GM12875 (cell line): ENCODE measurements around the gene MS4A18.

Experiments
- H3K4me3 ChIP-seq: one replicate; pipeline ENCODE4 v1.5.1; 2011; ENCODE audit warnings: low read depth, low read length, control low read depth
- TF ChIP-seq, protein P1 (sequence below): IDR thresholded peaks from 2 replicates; pipeline ENCODE4 v1.5.1; 2011; ENCODE audit warnings: low read depth, mild to moderate bottlenecking, control low read depth, inconsistent platforms, low read length, moderate library complexity, borderline replicate concordance; ENCODE audit not compliant: insufficient read depth

The MS4A18 gene

GRCh38 chr11:60774726-60775125 lies 50.2 kb downstream of the MS4A18 start:
- no peak overlapping the region for H3K4me3 ChIP-seq
- TF ChIP-seq, protein P1, sequence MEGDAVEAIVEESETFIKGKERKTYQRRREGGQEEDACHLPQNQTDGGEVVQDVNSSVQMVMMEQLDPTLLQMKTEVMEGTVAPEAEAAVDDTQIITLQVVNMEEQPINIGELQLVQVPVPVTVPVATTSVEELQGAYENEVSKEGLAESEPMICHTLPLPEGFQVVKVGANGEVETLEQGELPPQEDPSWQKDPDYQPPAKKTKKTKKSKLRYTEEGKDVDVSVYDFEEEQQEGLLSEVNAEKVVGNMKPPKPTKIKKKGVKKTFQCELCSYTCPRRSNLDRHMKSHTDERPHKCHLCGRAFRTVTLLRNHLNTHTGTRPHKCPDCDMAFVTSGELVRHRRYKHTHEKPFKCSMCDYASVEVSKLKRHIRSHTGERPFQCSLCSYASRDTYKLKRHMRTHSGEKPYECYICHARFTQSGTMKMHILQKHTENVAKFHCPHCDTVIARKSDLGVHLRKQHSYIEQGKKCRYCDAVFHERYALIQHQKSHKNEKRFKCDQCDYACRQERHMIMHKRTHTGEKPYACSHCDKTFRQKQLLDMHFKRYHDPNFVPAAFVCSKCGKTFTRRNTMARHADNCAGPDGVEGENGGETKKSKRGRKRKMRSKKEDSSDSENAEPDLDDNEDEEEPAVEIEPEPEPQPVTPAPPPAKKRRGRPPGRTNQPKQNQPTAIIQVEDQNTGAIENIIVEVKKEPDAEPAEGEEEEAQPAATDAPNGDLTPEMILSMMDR = no peak

DNA sequence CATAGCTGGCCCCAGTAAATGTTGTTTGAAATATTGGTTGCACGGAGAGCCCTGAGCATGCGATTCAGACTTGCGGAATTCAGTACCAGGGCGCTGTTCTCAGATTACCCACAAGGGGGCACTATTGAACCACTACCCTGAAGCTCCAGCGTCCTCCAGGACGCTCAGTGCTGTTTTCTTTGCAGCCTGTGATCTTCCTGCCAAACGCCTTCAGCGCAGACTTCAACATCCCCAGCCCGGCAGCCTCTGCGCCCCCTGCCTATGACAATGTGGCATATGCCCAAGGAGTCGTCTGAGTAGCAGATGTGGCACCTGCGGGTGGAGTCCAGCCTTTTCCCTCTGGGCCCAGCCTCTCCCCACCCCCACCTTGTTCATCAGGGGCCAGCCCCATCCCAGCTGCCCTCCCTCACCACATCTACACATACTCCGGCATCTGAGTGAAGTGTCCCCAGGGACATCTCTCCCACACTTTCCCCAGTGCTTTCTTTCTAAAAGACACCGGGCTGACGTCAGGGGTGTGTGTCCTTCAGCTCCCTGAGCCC lies 51.0 kb downstream of the MS4A18 start:
- H3K4me3 ChIP-seq = no peak overlapping the region
- TF ChIP-seq, protein P1 = peak; percentile 86

GRCh38 chr11:60776167-60776566 lies 51.6 kb downstream of the MS4A18 start:
- TF ChIP-seq, protein P1 = no peak
- H3K4me3 ChIP-seq = no peak overlapping the region

- H3K4me3 ChIP-seq = no peak overlapping the region
- TF ChIP-seq, protein P1 = no peak
Measured at GRCh38 chr11:60777106-60777505, 52.6 kb downstream of the MS4A18 start.

- TF ChIP-seq, protein P1 = no peak
- no peak overlapping the region for H3K4me3 ChIP-seq
Measured at GRCh38 chr11:60777572-60777971, 53.1 kb downstream of the MS4A18 start.

GRCh38 chr11:60780065-60780464 lies 55.5 kb downstream of the MS4A18 start:
- H3K4me3 ChIP-seq = no peak overlapping the region
- TF ChIP-seq, protein P1 = no peak

DNA sequence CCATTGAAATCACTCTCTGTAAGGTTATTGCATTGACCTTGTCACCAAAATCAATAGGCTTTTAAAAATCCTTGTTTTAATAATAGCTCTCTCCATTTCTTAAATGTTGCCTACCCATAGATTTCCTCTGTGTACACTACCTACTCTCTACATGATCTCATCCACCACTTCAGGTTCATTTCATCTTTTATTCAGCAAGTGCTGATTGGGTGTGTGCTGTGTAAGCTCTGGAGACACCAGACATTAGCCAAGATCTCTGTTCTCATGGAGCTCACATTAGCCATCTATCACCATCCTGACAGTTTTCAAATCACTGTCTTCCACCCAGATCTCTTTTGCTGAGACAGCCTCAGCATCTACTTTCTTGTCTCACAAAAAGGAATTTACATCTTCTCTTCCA lies 56.3 kb downstream of the MS4A18 start:
- no peak overlapping the region for H3K4me3 ChIP-seq
- TF ChIP-seq, protein P1 = no peak
